HCT116 (cell line): ENCODE results near the gene NBEAL2. TPM values are rescaled to one million over a fixed set of nuclear protein-coding genes. Genes with fewer than 3 reads are reported as not detected.

Experiments
- ATAC-seq: fragments of 200-7000 bp; cut with Tn5 transposase; 2 replicates; pipeline ENCODE4 v1.9.1; 2020; ENCODE audit warnings: mild to moderate bottlenecking, moderate library complexity
- BruUV-seq: library from RNA; stranded (reverse); fragments of 400-500 nt; replicated peaks from 2 replicates; lab custom pipeline; 2021; lab: Mats Ljungman, UMichigan
- CTCF ChIA-PET: fragments of 300-600 bp; sonication (Branson Sonifier 250); formaldehyde crosslinking; loops from one replicate; lab custom pipeline; 2021; ENCODE audit warnings: antibody characterized with exemption; lab: Charles Lee
- POLR2A ChIA-PET: fragments of 300-600, 350-600 bp; sonication (Branson Sonifier 250); formaldehyde crosslinking; loops from one replicate; lab custom pipeline; 2021; ENCODE audit warnings: antibody characterized with exemption; lab: Charles Lee
- RAD21 ChIA-PET, 2 experiments: fragments of 300-600 bp; sonication (Branson Sonifier 250); formaldehyde crosslinking; loops; one replicate each; lab custom pipeline; 2023; ENCODE audit warnings: low total read pairs in 2 of 2; ENCODE audit not compliant: uncharacterized antibody in 2 of 2, unreplicated experiment in 2 of 2, low non-redundant PET in 1 of 2; lab: Charles Lee
- DNase-seq: peaks from one replicate; pipeline ENCODE4 v3.0.0-alpha.2; 2010; ENCODE audit warnings: low read depth, low spot score
- H2AFZ ChIP-seq: fragments of 200-600 bp; shearing (Covaris generic), sonication (generic); 2 replicates; pipeline ENCODE4 v1.6.1; 2017; ENCODE audit warnings: low read depth, mixed run types, mixed read lengths, antibody characterized with exemption, low read length; ENCODE audit not compliant: poor library complexity, severe bottlenecking
- H3K27ac ChIP-seq: 2 replicates; pipeline ENCODE4 v1.5.1; 2012; ENCODE audit warnings: low read depth, low read length
- H3K27me3 ChIP-seq: fragments of 200-600 bp; sonication (generic); 2 replicates; pipeline ENCODE4 v1.6.1; 2016; ENCODE audit warnings: mixed run types, low read length, mixed read lengths; ENCODE audit not compliant: insufficient read depth
- H3K36me3 ChIP-seq, 2 experiments: fragments of 200-500 bp in 1 of 2; fragments of 200-600 bp in 1 of 2; sonication (Bioruptor generic) in 1 of 2; sonication (generic) in 1 of 2; 2 replicates each; pipeline versions ENCODE4 v1.5.1 to v1.6.1; 2014 to 2016; ENCODE audit warnings: low read length in 2 of 2, inconsistent platforms in 1 of 2, mixed read lengths in 1 of 2, mixed run types in 1 of 2; ENCODE audit not compliant: insufficient read depth in 2 of 2, control insufficient read depth in 1 of 2
- H3K4me1 ChIP-seq, 2 experiments: fragments of 200-600 bp in 1 of 2; sonication (generic) in 1 of 2; 2 replicates each; pipeline versions ENCODE4 v1.5.1 to v1.6.1; 2012 to 2017; ENCODE audit warnings: low read length in 2 of 2, inconsistent platforms in 1 of 2, mild to moderate bottlenecking in 1 of 2, mixed read lengths in 1 of 2, mixed run types in 1 of 2, moderate library complexity in 1 of 2; ENCODE audit not compliant: insufficient read depth in 2 of 2, control insufficient read depth in 1 of 2
- H3K4me2 ChIP-seq: fragments of 200-600 bp; sonication (generic); 2 replicates; pipeline ENCODE4 v1.6.1; 2017; ENCODE audit warnings: mixed run types, low read length, mixed read lengths
- H3K4me3 ChIP-seq, 2 experiments: fragments of 200-600 bp in 1 of 2; sonication (generic) in 1 of 2; replicated peaks in 1 of 2; 2 replicates each; pipeline ENCODE4 v1.5.1; 2011 to 2016; ENCODE audit warnings: low read length in 2 of 2, control low read depth in 1 of 2, low read depth in 1 of 2, mild to moderate bottlenecking in 1 of 2, mixed read lengths in 1 of 2, mixed run types in 1 of 2
- H3K79me2 ChIP-seq: fragments of 200-600 bp; sonication (generic); 2 replicates; pipeline ENCODE4 v1.6.1; 2017; ENCODE audit warnings: mild to moderate bottlenecking, mixed run types, low read length, moderate library complexity, mixed read lengths; ENCODE audit not compliant: insufficient read depth
- H3K9ac ChIP-seq: fragments of 200-600 bp; sonication (generic); 2 replicates; pipeline ENCODE4 v1.6.1; 2016; ENCODE audit warnings: low read length, mixed read lengths
- H3K9me2 ChIP-seq: fragments of 200-600 bp; sonication (generic), shearing (Covaris generic); 2 replicates; pipeline ENCODE4 v1.6.1; 2017; ENCODE audit warnings: mixed run types, mild to moderate bottlenecking, moderate library complexity; ENCODE audit not compliant: insufficient read depth
- H3K9me3 ChIP-seq, 2 experiments: fragments of 200-500 bp in 1 of 2; fragments of 200-600 bp in 1 of 2; sonication (Bioruptor generic) in 1 of 2; sonication (generic) in 1 of 2; 2 replicates each; pipeline ENCODE4 v1.6.1; 2014 to 2017; ENCODE audit warnings: low read length in 2 of 2, mixed read lengths in 2 of 2, inconsistent platforms in 1 of 2, low read depth in 1 of 2, mild to moderate bottlenecking in 1 of 2, mixed run types in 1 of 2, moderate library complexity in 1 of 2; ENCODE audit not compliant: control insufficient read depth in 1 of 2, insufficient read depth in 1 of 2
- H4K20me1 ChIP-seq: fragments of 200-600 bp; sonication (generic), shearing (Covaris generic); 2 replicates; pipeline ENCODE4 v1.6.1; 2017; ENCODE audit warnings: mixed run types, mild to moderate bottlenecking, moderate library complexity; ENCODE audit not compliant: insufficient read depth
- CBX3 ChIP-seq: IDR thresholded peaks from 2 replicates; pipeline ENCODE4 v1.6.1; 2012; ENCODE audit warnings: low read depth
- RAD21 ChIP-seq: IDR thresholded peaks from 2 replicates; pipeline ENCODE4 v1.6.1; 2012; ENCODE audit warnings: low read depth, mild to moderate bottlenecking
- REST ChIP-seq: IDR thresholded peaks from 2 replicates; pipeline ENCODE4 v1.6.1; 2012; ENCODE audit warnings: low read depth
- YY1 ChIP-seq: IDR thresholded peaks from 2 replicates; pipeline ENCODE4 v1.6.1; 2011; ENCODE audit warnings: low read length, low read depth, moderate library complexity, mild to moderate bottlenecking; ENCODE audit not compliant: insufficient replicate concordance; ENCODE audit errors: extremely low read depth
- intact Hi-C: fragments of 100-400 bp; cut with micrococcal nuclease; formaldehyde crosslinking; loops from 2 replicates; pipeline ENCODE4 v1.10.0; 2022
- total RNA-seq: library from RNA; stranded (reverse); gene quantifications from one replicate; pipeline ENCODE4 v1.2.1, GENCODE V29; 2021; ENCODE audit not compliant: unreplicated experiment
- TF ChIP-seq, protein P1 (sequence below): IDR thresholded peaks from 2 replicates; pipeline ENCODE4 v1.6.1; 2011; ENCODE audit warnings: mild to moderate bottlenecking, low read length, moderate library complexity; ENCODE audit not compliant: insufficient replicate concordance; ENCODE audit errors: extremely low read depth

The NBEAL2 gene
- total RNA-seq, 1 experiment from 2014 or later: 72.9 TPM

DNA sequence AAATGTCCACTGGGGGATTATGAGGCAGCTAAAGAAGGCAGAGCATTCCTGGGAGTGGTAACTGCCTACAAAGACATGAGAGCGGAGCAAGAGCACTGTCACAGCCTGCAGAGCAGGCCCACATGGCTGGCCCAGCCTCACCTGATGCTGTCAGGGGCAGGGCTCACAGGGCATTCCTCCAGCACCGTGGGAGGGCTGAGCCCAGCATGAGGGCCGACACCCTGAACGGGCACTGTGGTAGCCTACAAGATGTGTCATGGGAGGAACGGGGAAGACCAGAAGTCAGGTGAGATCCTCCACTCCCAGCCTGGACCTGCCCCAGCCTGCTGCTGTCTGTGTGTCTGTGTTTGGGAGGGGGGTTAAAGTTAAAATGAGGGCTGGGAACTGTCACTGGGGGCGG, 33.0 kb upstream of the NBEAL2 start:
- H3K27me3 ChIP-seq: no peaks in the 10 kb centered on the region
- DNase-seq (no peak), ATAC-seq (peak; percentile 7; the same call in 1 of the 2 replicates)
- H3K27ac ChIP-seq: no peak overlapping the region
- no TSS peak for BruUV-seq
- ChIA-PET POLR2A (no interaction called here), RAD21 (interaction anchor here in 1 of 2 experiments (0.7 kb wide), 1 partner anchor 23 kb away, joined by 3 read pairs; no protein-coding TSS in a partner anchor), CTCF (interaction anchor here (1.8 kb wide), 1 partner anchor 22 kb away, joined by 4 read pairs; no protein-coding TSS in a partner anchor)
- H4K20me1 ChIP-seq: peaks cover 34% of the 10 kb centered on the region; the same call in 1 of the 2 replicates
- H3K9me3 ChIP-seq: no peaks in the 10 kb centered on the region
- intact Hi-C loops: no loop called here
- peaks cover 68 to 89% of the 10 kb centered on the region in 2 experiments for H3K4me1 ChIP-seq
- H3K9me2 ChIP-seq: no peaks in the 10 kb centered on the region
- no peak for TF ChIP-seq REST
- TF ChIP-seq, protein P1, sequence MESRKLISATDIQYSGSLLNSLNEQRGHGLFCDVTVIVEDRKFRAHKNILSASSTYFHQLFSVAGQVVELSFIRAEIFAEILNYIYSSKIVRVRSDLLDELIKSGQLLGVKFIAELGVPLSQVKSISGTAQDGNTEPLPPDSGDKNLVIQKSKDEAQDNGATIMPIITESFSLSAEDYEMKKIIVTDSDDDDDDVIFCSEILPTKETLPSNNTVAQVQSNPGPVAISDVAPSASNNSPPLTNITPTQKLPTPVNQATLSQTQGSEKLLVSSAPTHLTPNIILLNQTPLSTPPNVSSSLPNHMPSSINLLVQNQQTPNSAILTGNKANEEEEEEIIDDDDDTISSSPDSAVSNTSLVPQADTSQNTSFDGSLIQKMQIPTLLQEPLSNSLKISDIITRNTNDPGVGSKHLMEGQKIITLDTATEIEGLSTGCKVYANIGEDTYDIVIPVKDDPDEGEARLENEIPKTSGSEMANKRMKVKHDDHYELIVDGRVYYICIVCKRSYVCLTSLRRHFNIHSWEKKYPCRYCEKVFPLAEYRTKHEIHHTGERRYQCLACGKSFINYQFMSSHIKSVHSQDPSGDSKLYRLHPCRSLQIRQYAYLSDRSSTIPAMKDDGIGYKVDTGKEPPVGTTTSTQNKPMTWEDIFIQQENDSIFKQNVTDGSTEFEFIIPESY: no peak
- no peak for TF ChIP-seq YY1
- TF ChIP-seq RAD21: no peak
- no peak for TF ChIP-seq CBX3
- no peak overlapping the region for H3K4me3 ChIP-seq
- peak overlapping the region; percentile 21 for H3K9ac ChIP-seq
- H3K79me2 ChIP-seq: peaks cover 100% of the 10 kb centered on the region
- peaks cover 0 to 9% of the 10 kb centered on the region in 2 experiments; a peak in 1 of 4 replicates for H3K36me3 ChIP-seq
- H2AFZ ChIP-seq: no peak overlapping the region
- peak overlapping the region; percentile 64 for H3K4me2 ChIP-seq
